Stimulated activated CD4-positive, alpha-beta T cell treated with anti-CD3 and anti-CD28 coated beads, Interleukin-1b, Interleukin-23, amount 100 ng/mL, for 48 hours (primary cell): ENCODE measurements around the gene SPON1.

Source experiments
- DNase-seq: peaks from one replicate; pipeline ENCODE4 v3.0.0-alpha.2; 2020

The SPON1 gene

GRCh38 chr11:14202251-14203196 is 240.0 kb downstream of the SPON1 start:
- no peak for DNase-seq

- DNase-seq, result no peak
Measured at GRCh38 chr11:14203321-14203720, 240.8 kb downstream of the SPON1 start.

- DNase-seq, result no peak
Measured at GRCh38 chr11:14212986-14213385, 250.5 kb downstream of the SPON1 start.

- DNase-seq, result no peak
Measured at GRCh38 chr11:14218728-14219127, 256.2 kb downstream of the SPON1 start.

DNA sequence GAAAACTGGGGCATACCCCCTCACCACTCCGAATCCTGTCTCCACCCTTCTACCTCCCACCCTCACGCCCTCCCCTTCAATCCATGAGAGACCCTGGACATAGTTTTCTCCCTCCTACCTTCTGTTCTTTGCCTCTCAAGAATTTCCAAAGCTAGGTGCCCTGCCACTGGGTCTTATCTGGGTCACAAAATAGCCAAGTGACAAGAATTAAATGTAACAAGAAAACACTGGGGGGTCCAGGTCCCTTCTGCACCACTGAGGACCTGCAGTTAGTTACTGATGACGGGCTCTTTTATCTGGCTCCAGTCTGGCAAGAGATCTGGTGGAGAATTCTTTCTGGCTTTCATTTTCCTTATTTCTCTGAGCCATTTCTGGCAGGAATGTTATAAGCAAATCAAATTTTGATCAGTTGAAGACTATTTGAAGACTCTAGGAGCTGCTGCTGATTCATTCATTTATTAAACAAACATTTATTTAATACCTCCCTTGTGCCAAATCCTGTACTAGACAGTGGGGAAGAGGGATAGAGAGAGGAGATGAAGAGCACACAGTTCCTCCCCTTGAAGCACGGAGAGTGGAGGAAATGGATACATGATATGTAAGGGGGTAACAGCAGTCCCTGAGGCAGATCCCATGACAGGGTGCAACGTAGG is 261.2 kb downstream of the SPON1 start:
- DNase-seq, result no peak

- no peak for DNase-seq
Measured at GRCh38 chr11:14224395-14224794, 261.9 kb downstream of the SPON1 start.

GRCh38 chr11:14225666-14226065 is 263.1 kb downstream of the SPON1 start:
- DNase-seq, result no peak

DNA sequence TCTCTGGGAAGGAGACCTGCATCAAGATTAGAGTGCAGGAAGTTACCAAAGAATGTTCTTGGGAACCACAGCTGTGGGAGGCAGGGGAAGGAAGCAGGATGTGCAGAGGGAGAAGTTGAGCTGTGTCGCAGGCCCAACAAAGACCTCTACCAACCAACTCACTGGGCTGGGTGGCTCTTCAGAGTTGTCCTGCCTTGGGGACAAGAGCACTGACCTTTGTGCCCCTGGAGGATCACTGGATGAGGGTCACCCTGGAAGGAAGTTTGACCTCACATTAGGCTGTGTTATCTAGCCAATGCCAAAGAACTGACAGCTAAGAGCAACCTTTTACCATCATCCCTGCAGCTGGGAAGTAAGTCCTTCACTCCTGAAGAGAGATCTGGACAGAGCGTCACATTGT is 265.8 kb downstream of the SPON1 start:
- DNase-seq, result no peak

- DNase-seq, result no peak
Measured at GRCh38 chr11:14229472-14229871, 266.9 kb downstream of the SPON1 start.

DNA sequence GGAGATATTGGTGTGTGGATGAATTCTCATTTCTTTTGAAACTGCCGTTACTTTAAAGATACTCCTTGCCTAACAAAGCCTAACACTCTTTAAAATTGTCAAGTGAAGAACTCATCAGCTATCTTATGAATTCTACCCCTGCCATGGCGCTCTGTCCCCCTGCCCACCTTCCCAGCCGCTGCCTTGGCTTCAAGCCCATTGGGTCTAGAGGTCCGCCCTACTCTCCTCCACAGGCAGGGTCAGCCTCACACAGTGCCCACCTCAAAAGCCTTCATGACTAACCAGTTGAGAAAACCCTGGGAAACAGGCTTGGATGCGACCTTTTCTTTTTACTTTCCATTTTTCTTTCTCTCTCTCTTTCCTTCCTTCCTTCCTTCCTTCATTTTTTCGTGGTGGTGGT is 267.9 kb downstream of the SPON1 start:
- DNase-seq, result no peak

DNA sequence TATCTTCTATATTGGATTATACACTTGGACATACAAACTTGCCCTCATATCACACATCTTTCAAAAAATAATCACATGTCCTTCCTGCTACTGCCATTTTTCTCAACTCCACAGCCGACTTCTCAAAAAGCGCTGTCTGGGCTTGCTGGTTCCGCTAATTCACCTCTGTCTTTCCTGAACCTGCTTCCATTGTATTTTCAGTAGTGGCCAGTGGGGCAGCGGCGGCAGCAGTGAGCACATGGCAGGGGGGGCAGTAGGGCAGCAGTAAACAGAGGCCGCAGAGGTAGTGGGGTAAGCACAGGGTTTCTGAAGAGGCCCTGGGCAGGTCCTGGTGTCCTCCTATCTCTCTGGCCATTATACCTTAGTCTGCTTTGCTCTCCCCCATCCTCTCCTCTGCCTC is 270.1 kb downstream of the SPON1 start:
- DNase-seq, result no peak

DNA sequence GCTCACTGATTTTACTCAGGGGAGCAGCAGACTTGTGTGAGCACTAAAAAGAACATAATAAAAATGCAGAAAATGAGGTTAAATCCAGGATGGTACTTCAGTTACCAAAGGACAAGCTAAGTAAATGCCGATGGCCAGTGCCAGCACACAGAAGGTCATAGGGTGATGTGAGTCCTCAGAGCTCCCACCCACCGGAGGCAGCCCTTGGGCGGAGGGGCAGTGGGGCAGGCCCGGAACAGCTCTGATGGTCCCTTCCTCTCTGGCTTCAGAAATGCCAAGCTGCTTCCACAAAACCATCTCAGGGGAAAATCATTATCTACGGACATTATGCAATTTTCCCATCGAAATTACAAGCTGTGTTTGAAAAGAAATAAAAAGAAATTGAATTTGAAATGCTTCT is 271.9 kb downstream of the SPON1 start:
- DNase-seq, result no peak

DNA sequence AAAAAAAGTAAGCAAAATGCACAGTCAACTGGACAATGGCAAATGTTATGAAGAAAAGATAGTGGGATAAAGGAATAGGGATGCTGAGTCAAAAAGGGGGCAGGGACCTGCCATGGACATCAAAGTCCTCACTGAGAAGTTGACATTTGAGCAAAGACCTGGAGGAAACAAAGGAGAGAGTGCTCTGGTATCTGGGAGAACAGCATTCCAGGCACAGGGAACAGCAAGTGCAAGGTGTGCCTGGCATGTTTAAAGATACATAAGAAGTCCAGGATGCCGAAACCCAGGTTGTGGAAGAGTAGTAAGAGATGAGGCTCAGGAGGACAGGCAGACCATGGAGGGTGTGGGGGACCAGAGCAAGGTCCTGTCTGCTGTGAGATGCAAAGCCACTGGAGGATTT is 273.2 kb downstream of the SPON1 start:
- DNase-seq, result no peak

GRCh38 chr11:14237444-14237961 is 275.0 kb downstream of the SPON1 start:
- no peak for DNase-seq

- no peak for DNase-seq
Measured at GRCh38 chr11:14240221-14240620, 277.7 kb downstream of the SPON1 start.

DNA sequence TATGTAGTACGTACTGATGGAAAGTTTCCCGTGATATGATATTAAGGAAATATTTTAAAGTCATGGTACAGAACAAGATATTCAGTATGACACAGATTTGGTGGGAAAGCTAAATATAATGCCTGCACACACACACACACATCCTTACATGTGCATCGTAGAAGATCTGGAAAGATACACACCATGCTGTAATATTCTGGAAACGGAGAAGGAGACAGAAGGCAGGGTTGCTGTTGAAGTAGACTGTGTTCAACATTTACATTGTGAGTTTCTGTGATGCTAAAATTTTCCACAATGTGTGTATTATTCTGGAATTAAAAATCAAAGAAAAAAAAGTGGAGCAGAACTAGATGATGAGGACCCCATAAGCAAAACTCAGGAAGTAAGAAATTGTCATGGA is 278.4 kb downstream of the SPON1 start:
- DNase-seq, result no peak

- no peak for DNase-seq
Measured at GRCh38 chr11:14242187-14242586, 279.7 kb downstream of the SPON1 start.

GRCh38 chr11:14242733-14243132 is 280.2 kb downstream of the SPON1 start:
- no peak for DNase-seq

- no peak for DNase-seq
Measured at GRCh38 chr11:14244926-14245325, 282.4 kb downstream of the SPON1 start.

GRCh38 chr11:14245444-14245843 is 282.9 kb downstream of the SPON1 start:
- no peak for DNase-seq

GRCh38 chr11:14248580-14248981 is 286.1 kb downstream of the SPON1 start:
- DNase-seq, result no peak

GRCh38 chr11:14249121-14249963 is 286.8 kb downstream of the SPON1 start:
- DNase-seq, result peak; percentile 67

DNA sequence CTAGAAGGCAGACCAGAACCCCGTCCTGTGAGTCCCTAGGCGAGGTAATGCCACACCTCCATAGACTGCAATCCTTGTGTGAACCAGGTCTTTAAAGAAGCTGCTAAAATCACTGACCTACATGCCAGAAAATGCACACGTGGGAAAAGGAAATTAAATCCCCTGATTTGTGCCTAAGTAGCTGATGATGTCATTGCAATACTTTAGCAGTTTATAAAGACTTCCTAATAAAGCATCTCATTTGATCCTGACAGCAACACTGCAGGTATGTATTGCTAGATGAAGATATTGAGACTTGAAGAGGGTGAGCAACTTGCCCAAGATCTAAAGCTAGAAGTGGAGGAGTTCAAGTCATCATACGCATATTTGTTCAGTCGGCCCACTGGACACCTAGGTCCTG is 289.2 kb downstream of the SPON1 start:
- DNase-seq, result no peak
